Measurements from ENCODE around the gene NUDT1. TPM values are rescaled to one million over a fixed set of nuclear protein-coding genes. Genes with fewer than 3 reads are reported as not detected.

NUDT1 gene
- total RNA-seq, 1 experiment from 2014 or later = 100 TPM

DNA sequence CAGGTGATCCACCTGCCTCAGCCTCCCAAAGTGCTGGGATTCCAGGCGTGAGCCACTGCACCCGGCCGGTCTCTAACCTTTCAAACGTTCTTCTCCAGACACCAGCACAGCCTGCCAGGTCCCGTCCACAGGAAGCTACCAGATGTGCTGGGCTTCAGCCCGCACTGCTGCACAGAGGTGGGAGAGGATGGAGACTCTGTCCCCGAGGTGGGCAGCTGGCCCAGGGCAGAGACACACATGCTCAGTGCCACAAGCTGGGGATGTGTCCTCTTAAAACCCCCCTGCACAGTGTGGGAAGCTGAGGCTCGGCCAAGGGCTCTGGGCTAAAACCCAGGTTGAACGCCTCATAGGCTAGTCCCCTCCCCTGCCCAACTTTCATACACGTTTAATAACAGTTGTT, 9.4 kb downstream of the NUDT1 start:
- peaks cover 12% of the 10 kb centered on the region for H3K36me3 Mint-ChIP-seq
- no peak for DNase-seq (ENCODE audit: low spot score)
- TF ChIP-seq HMGA2 (CRISPR knock-in tag; IDR thresholded peaks at IDR 0.05) (no peak), GTF2I (CRISPR knock-in tag; conservative IDR thresholded peaks at IDR 0.05) (no peak), CBFB (CRISPR knock-in tag; IDR thresholded peaks at IDR 0.05; ENCODE audit: low read depth) (no peak), IRF1 (CRISPR knock-in tag; IDR thresholded peaks at IDR 0.05) (no peak), PRRX2 (CRISPR knock-in tag; IDR thresholded peaks at IDR 0.05) (no peak), CREM (CRISPR knock-in tag; IDR thresholded peaks at IDR 0.05) (no peak), ZNF396 (CRISPR knock-in tag; IDR thresholded peaks at IDR 0.05; ENCODE audit: borderline replicate concordance) (no peak), SMAD4 (CRISPR knock-in tag; IDR thresholded peaks at IDR 0.05) (no peak), EMX1 (CRISPR knock-in tag; IDR thresholded peaks at IDR 0.05) (no peak), TEAD1 (CRISPR knock-in tag; IDR thresholded peaks at IDR 0.05) (no peak), ZNF232 (CRISPR knock-in tag; IDR thresholded peaks at IDR 0.05) (no peak)
- TF ChIP-seq, protein P1, sequence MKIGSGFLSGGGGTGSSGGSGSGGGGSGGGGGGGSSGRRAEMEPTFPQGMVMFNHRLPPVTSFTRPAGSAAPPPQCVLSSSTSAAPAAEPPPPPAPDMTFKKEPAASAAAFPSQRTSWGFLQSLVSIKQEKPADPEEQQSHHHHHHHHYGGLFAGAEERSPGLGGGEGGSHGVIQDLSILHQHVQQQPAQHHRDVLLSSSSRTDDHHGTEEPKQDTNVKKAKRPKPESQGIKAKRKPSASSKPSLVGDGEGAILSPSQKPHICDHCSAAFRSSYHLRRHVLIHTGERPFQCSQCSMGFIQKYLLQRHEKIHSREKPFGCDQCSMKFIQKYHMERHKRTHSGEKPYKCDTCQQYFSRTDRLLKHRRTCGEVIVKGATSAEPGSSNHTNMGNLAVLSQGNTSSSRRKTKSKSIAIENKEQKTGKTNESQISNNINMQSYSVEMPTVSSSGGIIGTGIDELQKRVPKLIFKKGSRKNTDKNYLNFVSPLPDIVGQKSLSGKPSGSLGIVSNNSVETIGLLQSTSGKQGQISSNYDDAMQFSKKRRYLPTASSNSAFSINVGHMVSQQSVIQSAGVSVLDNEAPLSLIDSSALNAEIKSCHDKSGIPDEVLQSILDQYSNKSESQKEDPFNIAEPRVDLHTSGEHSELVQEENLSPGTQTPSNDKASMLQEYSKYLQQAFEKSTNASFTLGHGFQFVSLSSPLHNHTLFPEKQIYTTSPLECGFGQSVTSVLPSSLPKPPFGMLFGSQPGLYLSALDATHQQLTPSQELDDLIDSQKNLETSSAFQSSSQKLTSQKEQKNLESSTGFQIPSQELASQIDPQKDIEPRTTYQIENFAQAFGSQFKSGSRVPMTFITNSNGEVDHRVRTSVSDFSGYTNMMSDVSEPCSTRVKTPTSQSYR (CRISPR knock-in tag; IDR thresholded peaks at IDR 0.05) = no peak
- TF ChIP-seq, protein P2, sequence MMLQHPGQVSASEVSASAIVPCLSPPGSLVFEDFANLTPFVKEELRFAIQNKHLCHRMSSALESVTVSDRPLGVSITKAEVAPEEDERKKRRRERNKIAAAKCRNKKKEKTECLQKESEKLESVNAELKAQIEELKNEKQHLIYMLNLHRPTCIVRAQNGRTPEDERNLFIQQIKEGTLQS (CRISPR knock-in tag; conservative IDR thresholded peaks at IDR 0.05) = no peak
- TF ChIP-seq, protein P3, sequence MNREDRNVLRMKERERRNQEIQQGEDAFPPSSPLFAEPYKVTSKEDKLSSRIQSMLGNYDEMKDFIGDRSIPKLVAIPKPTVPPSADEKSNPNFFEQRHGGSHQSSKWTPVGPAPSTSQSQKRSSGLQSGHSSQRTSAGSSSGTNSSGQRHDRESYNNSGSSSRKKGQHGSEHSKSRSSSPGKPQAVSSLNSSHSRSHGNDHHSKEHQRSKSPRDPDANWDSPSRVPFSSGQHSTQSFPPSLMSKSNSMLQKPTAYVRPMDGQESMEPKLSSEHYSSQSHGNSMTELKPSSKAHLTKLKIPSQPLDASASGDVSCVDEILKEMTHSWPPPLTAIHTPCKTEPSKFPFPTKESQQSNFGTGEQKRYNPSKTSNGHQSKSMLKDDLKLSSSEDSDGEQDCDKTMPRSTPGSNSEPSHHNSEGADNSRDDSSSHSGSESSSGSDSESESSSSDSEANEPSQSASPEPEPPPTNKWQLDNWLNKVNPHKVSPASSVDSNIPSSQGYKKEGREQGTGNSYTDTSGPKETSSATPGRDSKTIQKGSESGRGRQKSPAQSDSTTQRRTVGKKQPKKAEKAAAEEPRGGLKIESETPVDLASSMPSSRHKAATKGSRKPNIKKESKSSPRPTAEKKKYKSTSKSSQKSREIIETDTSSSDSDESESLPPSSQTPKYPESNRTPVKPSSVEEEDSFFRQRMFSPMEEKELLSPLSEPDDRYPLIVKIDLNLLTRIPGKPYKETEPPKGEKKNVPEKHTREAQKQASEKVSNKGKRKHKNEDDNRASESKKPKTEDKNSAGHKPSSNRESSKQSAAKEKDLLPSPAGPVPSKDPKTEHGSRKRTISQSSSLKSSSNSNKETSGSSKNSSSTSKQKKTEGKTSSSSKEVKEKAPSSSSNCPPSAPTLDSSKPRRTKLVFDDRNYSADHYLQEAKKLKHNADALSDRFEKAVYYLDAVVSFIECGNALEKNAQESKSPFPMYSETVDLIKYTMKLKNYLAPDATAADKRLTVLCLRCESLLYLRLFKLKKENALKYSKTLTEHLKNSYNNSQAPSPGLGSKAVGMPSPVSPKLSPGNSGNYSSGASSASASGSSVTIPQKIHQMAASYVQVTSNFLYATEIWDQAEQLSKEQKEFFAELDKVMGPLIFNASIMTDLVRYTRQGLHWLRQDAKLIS (CRISPR knock-in tag; IDR thresholded peaks at IDR 0.05; ENCODE audit: borderline replicate concordance) = no peak
- TF ChIP-seq, protein P4, sequence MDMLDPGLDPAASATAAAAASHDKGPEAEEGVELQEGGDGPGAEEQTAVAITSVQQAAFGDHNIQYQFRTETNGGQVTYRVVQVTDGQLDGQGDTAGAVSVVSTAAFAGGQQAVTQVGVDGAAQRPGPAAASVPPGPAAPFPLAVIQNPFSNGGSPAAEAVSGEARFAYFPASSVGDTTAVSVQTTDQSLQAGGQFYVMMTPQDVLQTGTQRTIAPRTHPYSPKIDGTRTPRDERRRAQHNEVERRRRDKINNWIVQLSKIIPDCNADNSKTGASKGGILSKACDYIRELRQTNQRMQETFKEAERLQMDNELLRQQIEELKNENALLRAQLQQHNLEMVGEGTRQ (CRISPR knock-in tag; IDR thresholded peaks at IDR 0.05) = no peak
- TF ChIP-seq, protein P5, sequence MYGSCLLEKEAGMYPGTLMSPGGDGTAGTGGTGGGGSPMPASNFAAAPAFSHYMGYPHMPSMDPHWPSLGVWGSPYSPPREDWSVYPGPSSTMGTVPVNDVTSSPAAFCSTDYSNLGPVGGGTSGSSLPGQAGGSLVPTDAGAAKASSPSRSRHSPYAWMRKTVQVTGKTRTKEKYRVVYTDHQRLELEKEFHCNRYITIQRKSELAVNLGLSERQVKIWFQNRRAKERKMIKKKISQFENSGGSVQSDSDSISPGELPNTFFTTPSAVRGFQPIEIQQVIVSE (CRISPR knock-in tag; IDR thresholded peaks at IDR 0.05; ENCODE audit: borderline replicate concordance) = no peak
- no peaks in the 10 kb centered on the region for H3K27me3 Mint-ChIP-seq (ENCODE audit: low read depth)
- ATAC-seq = no peak
- no peaks in the 10 kb centered on the region for H3K9me3 Mint-ChIP-seq
- H3K27ac Mint-ChIP-seq = no peak overlapping the region
- H3K4me1 Mint-ChIP-seq = no peaks in the 10 kb centered on the region; the same call in 1 of the 2 replicates
- H3K4me3 Mint-ChIP-seq = no peak overlapping the region
- ChIA-PET POLR2A (interaction anchor here (0.5 kb wide), 1 partner anchor 65 kb away, joined by 3 read pairs; no protein-coding TSS in a partner anchor), CTCF (no interaction called here)
